GM12878 (cell line): ENCODE data around the gene MACROD2. TPM values are rescaled to one million over a fixed set of nuclear protein-coding genes. Genes with fewer than 3 reads are reported as not detected.

Experiments
- ATAC-seq: fragments of 200-7000 bp; cut with Tn5 transposase; 3 replicates; pipeline ENCODE4 v1.9.1; 2020; ENCODE audit warnings: mild to moderate bottlenecking, moderate library complexity
- BruUV-seq: library from RNA; stranded (reverse); fragments of 400-500 nt; replicated peaks from 2 replicates; lab custom pipeline; 2021; lab: Mats Ljungman, UMichigan
- CTCF ChIA-PET: fragments of 300-600 bp; sonication (Branson Sonifier 250); formaldehyde crosslinking; extraction: SDS; loops from one replicate; lab custom pipeline; 2021; ENCODE audit warnings: inconsistent platforms; lab: Yijun Ruan, JAX
- POLR2A ChIA-PET: fragments of 350-600 bp; formaldehyde crosslinking; extraction: SDS; loops from one replicate; lab custom pipeline; 2021; ENCODE audit warnings: inconsistent platforms; lab: Charles Lee
- RAD21 ChIA-PET: fragments of 300-600 bp; sonication (Branson Sonifier 250); formaldehyde crosslinking; loops from one replicate; lab custom pipeline; 2023; ENCODE audit warnings: antibody characterized with exemption; ENCODE audit not compliant: unreplicated experiment; lab: Charles Lee
- SMC1A ChIA-PET: fragments of 300-600 bp; sonication (Branson Sonifier 250); formaldehyde crosslinking; loops from one replicate; lab custom pipeline; 2023; ENCODE audit not compliant: unreplicated experiment, uncharacterized antibody; lab: Charles Lee
- DNase-seq: peaks from one replicate; pipeline ENCODE4 v3.0.0-alpha.2; 2011; ENCODE audit warnings: low read depth, low spot score
- FAIRE-seq: peaks from 3 replicates; lab custom pipeline; 2011; peaks lifted over from hg19 to GRCh38; lab: Jason Lieb, UNC
- H2AFZ ChIP-seq: 2 replicates; pipeline ENCODE4 v1.6.0; 2011; ENCODE audit warnings: low read depth, low read length, control low read depth; ENCODE audit not compliant: control insufficient read depth
- H3K27ac ChIP-seq: 2 replicates; pipeline ENCODE4 v1.5.1; 2011; ENCODE audit warnings: control low read depth; ENCODE audit not compliant: control insufficient read depth, insufficient read depth
- H3K27me3 ChIP-seq, 2 experiments: replicated peaks in 1 of 2; 2 replicates each; pipeline versions ENCODE4 v1.6.0 to v1.6.1; 2011; ENCODE audit warnings: low read length in 1 of 2; ENCODE audit not compliant: control insufficient read depth in 2 of 2, insufficient read depth in 2 of 2
- H3K36me3 ChIP-seq, 2 experiments: 2 replicates each; pipeline ENCODE4 v1.5.1; 2011; ENCODE audit warnings: low read length in 1 of 2; ENCODE audit not compliant: control insufficient read depth in 2 of 2, insufficient read depth in 2 of 2
- H3K4me1 ChIP-seq: 2 replicates; pipeline ENCODE4 v1.6.1; 2011; ENCODE audit warnings: mild to moderate bottlenecking, low read length, moderate library complexity, mixed read lengths; ENCODE audit not compliant: control insufficient read depth, insufficient read depth
- H3K4me2 ChIP-seq: 2 replicates; pipeline ENCODE4 v1.6.0; 2011; ENCODE audit warnings: control low read depth; ENCODE audit not compliant: control insufficient read depth, insufficient read depth
- H3K4me3 ChIP-seq: fragments of 200-600 bp; sonication (generic); 2 replicates; pipeline ENCODE4 v1.5.1; 2016
- H3K79me2 ChIP-seq: 2 replicates; pipeline ENCODE4 v1.6.0; 2011; ENCODE audit warnings: low read length; ENCODE audit not compliant: control insufficient read depth, insufficient read depth
- H3K9ac ChIP-seq: 2 replicates; pipeline ENCODE4 v1.8.0; 2011; ENCODE audit warnings: low read length, control low read depth, mixed read lengths; ENCODE audit not compliant: control insufficient read depth, insufficient read depth
- H3K9me3 ChIP-seq: replicated peaks from 3 replicates; pipeline ENCODE4 v1.5.1; 2011; ENCODE audit warnings: mild to moderate bottlenecking, low read length; ENCODE audit not compliant: control insufficient read depth, insufficient read depth
- H4K20me1 ChIP-seq: 2 replicates; pipeline ENCODE4 v1.6.0; 2011; ENCODE audit not compliant: control insufficient read depth, insufficient read depth
- ASH2L ChIP-seq: fragments of 300-600, 200-600 bp; sonication (generic); IDR thresholded peaks from 2 replicates; pipeline ENCODE4 v1.6.1; 2017; ENCODE audit warnings: low read depth, mild to moderate bottlenecking, borderline replicate concordance
- BMI1 ChIP-seq: fragments of 450-650 bp; IDR thresholded peaks from 2 replicates; pipeline ENCODE4 v1.6.1; 2016; ENCODE audit warnings: mild to moderate bottlenecking, moderate library complexity, borderline replicate concordance
- E4F1 ChIP-seq: fragments of 450-650 bp; IDR thresholded peaks from 2 replicates; pipeline ENCODE4 v1.6.1; 2018; ENCODE audit warnings: borderline replicate concordance, mild to moderate bottlenecking; ENCODE audit not compliant: partially characterized antibody
- GATAD2B ChIP-seq: fragments of 450-650 bp; conservative IDR thresholded peaks from 2 replicates; pipeline ENCODE4 v1.6.1; 2017; ENCODE audit warnings: low read depth, mild to moderate bottlenecking, moderate library complexity
- HDAC6 ChIP-seq: fragments of 200-600 bp; sonication (generic); IDR thresholded peaks from one replicate; pipeline ENCODE4 v1.8.0; 2017; ENCODE audit warnings: antibody characterized with exemption; ENCODE audit not compliant: unreplicated experiment
- IKZF2 ChIP-seq, 2 experiments: fragments of 450-650 bp; IDR thresholded peaks; 2 replicates each; pipeline ENCODE4 v1.6.1; 2017; ENCODE audit warnings: mild to moderate bottlenecking in 2 of 2, moderate library complexity in 2 of 2
- JUNB ChIP-seq: IDR thresholded peaks from 2 replicates; pipeline ENCODE4 v1.6.1; 2016; ENCODE audit warnings: antibody characterized with exemption, mild to moderate bottlenecking
- JUND ChIP-seq: IDR thresholded peaks from 2 replicates; pipeline ENCODE4 v1.6.1; 2012; ENCODE audit warnings: low read depth, mild to moderate bottlenecking, low read length, improper control_type of control experiment, moderate library complexity
- MXI1 ChIP-seq: fragments of 150-350 bp; IDR thresholded peaks from 2 replicates; pipeline ENCODE4 v1.6.1; 2011; ENCODE audit warnings: low read depth, mild to moderate bottlenecking, inconsistent platforms, low read length, improper control_type of control experiment
- NFYB ChIP-seq: IDR thresholded peaks from 2 replicates; pipeline ENCODE4 v1.6.1; 2011; ENCODE audit warnings: low read depth, mild to moderate bottlenecking, low read length, improper control_type of control experiment, moderate library complexity; ENCODE audit not compliant: insufficient read depth
- POLR2A ChIP-seq: IDR thresholded peaks from 2 replicates; pipeline ENCODE4 v1.6.1; 2011; ENCODE audit warnings: low read depth, mild to moderate bottlenecking, low read length
- TCF7 ChIP-seq: IDR thresholded peaks from 2 replicates; pipeline ENCODE4 v1.6.1; 2014; ENCODE audit warnings: antibody characterized with exemption, borderline replicate concordance
- ZBTB11 ChIP-seq: fragments of 450-650 bp; formaldehyde crosslinking; IDR thresholded peaks from 2 replicates; pipeline ENCODE4 v1.5.0; 2022; ENCODE audit warnings: mild to moderate bottlenecking, missing genetic modification characterization
- WGBS: methylation state at CpG from one replicate; pipeline ENCODE4 v1.1.6; 2016; ENCODE audit warnings: low lambda C conversion rate; ENCODE audit not compliant: insufficient replicate concordance, insufficient coverage; ENCODE audit errors: missing lambda C conversion rate; 5-methylcytosine and 5-hydroxymethylcytosine counted together
- in situ Hi-C: fragments of 300-500 bp; cut with MboI; formaldehyde crosslinking; loops from 9 replicates; pipeline ENCODE4 v1.14.3; 2018; ENCODE audit warnings: mixed read lengths
- intact Hi-C: fragments of 100-400 bp; cut with micrococcal nuclease; formaldehyde crosslinking; loops from one replicate; pipeline ENCODE4 v1.14.2; 2022; ENCODE audit not compliant: unreplicated experiment
- polyA plus RNA-seq, 11 experiments: library from polyadenylated mRNA; depleted of rRNA in 4 of 11; unstranded in 6 of 11; stranded (reverse) in 5 of 11; fragments of >200 nt; fragmentation: Nextera tagmentation in 4 of 11; fragmentation: Illumina TruSeq in 1 of 11; extraction: Ambion mirVana in 4 of 11; extraction: Trizol in 1 of 11; gene quantifications; 1 replicate in 1 of 11; 2 replicates in 10 of 11; pipeline versions ENCODE4 v1.2.1 to v1.2.3, GENCODE V29; 2011 to 2016; ENCODE audit warnings: inconsistent platforms in 2 of 11, missing spikeins in 2 of 11, low read depth in 1 of 11
- total RNA-seq, 4 experiments: library from RNA; depleted of rRNA in 3 of 4; stranded (reverse); fragments of >200 nt in 3 of 4; fragmentation: Illumina TruSeq in 1 of 4; extraction: Trizol in 1 of 4; gene quantifications; 2 replicates each; pipeline versions ENCODE4 v1.2.1 to v1.2.3, GENCODE V29; 2013 to 2021

Gene MACROD2
- total and polyA plus RNA-seq, 10 of the 15 experiments (the other 5 are each of a cell fraction or from before 2014, with no cell fraction given): 1.1 to 21.5 (median 2.2) TPM

DNA sequence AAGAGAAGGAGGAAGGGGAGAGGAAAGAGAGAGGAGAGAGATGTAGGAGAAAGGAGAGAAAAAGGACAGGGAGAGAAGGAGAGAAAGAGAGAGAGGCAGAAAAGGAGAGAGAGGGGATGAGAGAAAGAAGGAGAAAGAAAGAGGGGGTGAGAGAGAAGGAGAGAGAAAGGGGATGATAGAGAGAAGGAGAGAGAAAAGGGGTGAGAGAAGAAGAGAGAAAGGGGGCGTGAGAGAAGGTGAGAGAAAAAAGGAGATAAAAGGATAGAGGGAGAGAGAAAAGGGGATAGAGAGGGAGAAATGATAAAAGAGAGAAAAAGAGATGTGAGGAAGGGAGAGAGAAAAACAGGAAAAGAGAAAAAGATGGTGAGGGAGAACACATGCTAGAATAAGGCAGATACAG lies 1644.5 kb downstream of the MACROD2 start:
- FAIRE-seq: no peak
- TF ChIP-seq MXI1 (no peak), E4F1 (peak; percentile 22)
- TF ChIP-seq, all 136 proteins: peak for 1
- Histone ChIP-seq H3K9ac (no peak overlapping the region), H3K4me1 (no peaks in the 10 kb centered on the region), H3K9me3 (no peaks in the 10 kb centered on the region), H3K4me2 (no peak overlapping the region), H2AFZ (no peak overlapping the region), H3K36me3 (no peaks in the 10 kb centered on the region), H3K27me3 (no peaks in the 10 kb centered on the region), H3K27ac (no peak overlapping the region), H4K20me1 (no peaks in the 10 kb centered on the region), H3K4me3 (no peak overlapping the region), H3K79me2 (no peaks in the 10 kb centered on the region)
- BruUV-seq: no TSS peak
- in situ Hi-C loops (no loop called here), intact Hi-C loops (no loop called here)
- no peak for ATAC-seq
- POLR2A ChIA-PET: no interaction called here
- RAD21 ChIA-PET: no interaction called here
- 0% methylated on average over 1 of the region's 1 CpG for WGBS
- CTCF ChIA-PET: no interaction called here
- no peak for DNase-seq
- SMC1A ChIA-PET: no interaction called here

DNA sequence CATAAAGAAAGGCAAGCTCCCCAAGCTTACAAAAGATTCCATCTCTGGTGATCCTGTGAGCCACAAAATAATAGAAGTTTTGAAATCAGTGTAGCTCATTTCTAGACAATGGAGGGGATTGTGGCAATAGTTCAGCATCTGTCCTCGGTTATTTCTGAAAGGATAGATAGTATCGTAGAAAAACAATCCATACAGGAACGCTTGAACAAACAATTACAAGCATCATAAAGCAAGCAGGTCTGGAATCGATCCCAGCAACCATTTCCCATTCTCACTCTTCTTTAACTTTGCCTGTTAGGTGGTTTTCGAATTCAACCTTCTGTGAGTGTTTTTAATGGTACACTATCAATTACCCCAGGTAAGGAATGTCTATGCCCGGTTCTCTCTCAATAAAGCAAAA lies 1646.8 kb downstream of the MACROD2 start:
- ChIA-PET POLR2A (no interaction called here), CTCF (interaction anchor here (2.1 kb wide), 1 partner anchor 12 kb away, joined by 7 read pairs; no protein-coding TSS in a partner anchor), SMC1A (interaction anchor here (0.7 kb wide), 1 partner anchor 12 kb away, joined by 4 read pairs; no protein-coding TSS in a partner anchor), RAD21 (no interaction called here)
- H3K36me3 ChIP-seq: no peaks in the 10 kb centered on the region
- in situ Hi-C loops (no loop called here), intact Hi-C loops (no loop called here)
- H3K4me3 ChIP-seq: no peak overlapping the region
- BruUV-seq: no TSS peak
- H3K4me2 ChIP-seq: no peak overlapping the region
- H3K9ac ChIP-seq: no peak overlapping the region
- no peaks in the 10 kb centered on the region for H3K9me3 ChIP-seq
- H3K79me2 ChIP-seq: no peaks in the 10 kb centered on the region
- ATAC-seq (no peak), DNase-seq (no peak), FAIRE-seq (no peak)
- 45% methylated on average over 6 of the region's 6 CpGs for WGBS
- H2AFZ ChIP-seq: no peak overlapping the region
- H3K27ac ChIP-seq: no peak overlapping the region
- no peaks in the 10 kb centered on the region for H4K20me1 ChIP-seq
- no peaks in the 10 kb centered on the region for H3K4me1 ChIP-seq
- H3K27me3 ChIP-seq: no peaks in the 10 kb centered on the region
- TF ChIP-seq POLR2A (no peak), JUNB (no peak), BMI1 (no peak), JUND (no peak), ASH2L (no peak), HDAC6 (no peak), NFYB (no peak), GATAD2B (no peak), TCF7 (no peak), IKZF2 (IDR thresholded peaks at IDR 0.05) (no peak), ZBTB11 (CRISPR knock-in tag) (no peak)
